Measurements from ENCODE around the gene UNC5CL. TPM values are rescaled to one million over a fixed set of nuclear protein-coding genes. Genes with fewer than 3 reads are reported as not detected.

The UNC5CL gene
- total RNA-seq, 3 donors from 2014 or later (not counting 1 experiment from before 2014, with no cell fraction given), result 2.1 to 5.3 (median 4.4) TPM

- peaks cover 46 to 51% of the 10 kb centered on the region in 2 donors for H3K4me1 Mint-ChIP-seq
- under 1% methylated on average over 59 of the region's 63 CpGs for WGBS (ENCODE audit: insufficient coverage)
- peak; percentile 64 to 82 (median 70) for ATAC-seq
- intact Hi-C loops (cut with micrococcal nuclease), result loop anchor here (2.0 to 5.0 kb wide), 2 partner anchors 260 to 661 kb away; no protein-coding TSS in a partner anchor
- peak; percentile 100 for DNase-seq
- H3K4me3 Mint-ChIP-seq, result peak within 1 kb of the TSS; percentile 92
- H3K4me1 ChIP-seq (ENCODE audit: control insufficient read depth, insufficient read depth, low read length), result peaks cover 9% of the 10 kb centered on the region
- H3K9me3 ChIP-seq (ENCODE audit: control insufficient read depth, insufficient read depth, low read length), result no peaks in the 10 kb centered on the region
- peak within 1 kb of the TSS; percentile 99 for H3K27ac ChIP-seq (ENCODE audit: low read length)
- H3K36me3 Mint-ChIP-seq, result peaks cover under 1% of the 10 kb centered on the region
- H3K27me3 ChIP-seq (ENCODE audit: control insufficient read depth, insufficient read depth, low read length), result no peaks in the 10 kb centered on the region
- H3K27me3 Mint-ChIP-seq (ENCODE audit: low read depth in 2 of 2), result no peaks in the 10 kb centered on the region
- peak within 1 kb of the TSS; percentile 99 for H3K4me3 ChIP-seq (ENCODE audit: low read length)
- no peaks in the 10 kb centered on the region for H3K9me3 Mint-ChIP-seq
- TF ChIP-seq, protein P1, sequence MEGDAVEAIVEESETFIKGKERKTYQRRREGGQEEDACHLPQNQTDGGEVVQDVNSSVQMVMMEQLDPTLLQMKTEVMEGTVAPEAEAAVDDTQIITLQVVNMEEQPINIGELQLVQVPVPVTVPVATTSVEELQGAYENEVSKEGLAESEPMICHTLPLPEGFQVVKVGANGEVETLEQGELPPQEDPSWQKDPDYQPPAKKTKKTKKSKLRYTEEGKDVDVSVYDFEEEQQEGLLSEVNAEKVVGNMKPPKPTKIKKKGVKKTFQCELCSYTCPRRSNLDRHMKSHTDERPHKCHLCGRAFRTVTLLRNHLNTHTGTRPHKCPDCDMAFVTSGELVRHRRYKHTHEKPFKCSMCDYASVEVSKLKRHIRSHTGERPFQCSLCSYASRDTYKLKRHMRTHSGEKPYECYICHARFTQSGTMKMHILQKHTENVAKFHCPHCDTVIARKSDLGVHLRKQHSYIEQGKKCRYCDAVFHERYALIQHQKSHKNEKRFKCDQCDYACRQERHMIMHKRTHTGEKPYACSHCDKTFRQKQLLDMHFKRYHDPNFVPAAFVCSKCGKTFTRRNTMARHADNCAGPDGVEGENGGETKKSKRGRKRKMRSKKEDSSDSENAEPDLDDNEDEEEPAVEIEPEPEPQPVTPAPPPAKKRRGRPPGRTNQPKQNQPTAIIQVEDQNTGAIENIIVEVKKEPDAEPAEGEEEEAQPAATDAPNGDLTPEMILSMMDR (IDR thresholded peaks at IDR 0.05), result no peak
- peaks cover 22% of the 10 kb centered on the region for H3K36me3 ChIP-seq (ENCODE audit: control insufficient read depth, insufficient read depth, low read length)
- peak within 1 kb of the TSS; percentile 94 to 98 for H3K27ac Mint-ChIP-seq
Measured at GRCh38 chr6:41071923-41072835, 33.2 kb upstream of the UNC5CL start, which contains the start of gene OARD1. Gene OARD1 (minus strand): TSS chr6:41072356. CDS start chr6:41071634, 722 bp downstream.

- no peaks in the 10 kb centered on the region for H3K27me3 Mint-ChIP-seq (ENCODE audit: low read depth in 2 of 2)
- Histone ChIP-seq H3K27me3 (ENCODE audit: control insufficient read depth, insufficient read depth, low read length) (no peaks in the 10 kb centered on the region), H3K4me1 (ENCODE audit: control insufficient read depth, insufficient read depth, low read length) (peaks cover 9% of the 10 kb centered on the region), H3K27ac (ENCODE audit: low read length) (peak overlapping the region; percentile 99), H3K36me3 (ENCODE audit: control insufficient read depth, insufficient read depth, low read length) (peaks cover 24% of the 10 kb centered on the region), H3K4me3 (ENCODE audit: low read length) (peak overlapping the region; percentile 99), H3K9me3 (ENCODE audit: control insufficient read depth, insufficient read depth, low read length) (no peaks in the 10 kb centered on the region)
- H3K36me3 Mint-ChIP-seq, result peaks cover 7% of the 10 kb centered on the region
- ATAC-seq (no peak), DNase-seq (no peak)
- intact Hi-C loops (cut with micrococcal nuclease), result loop anchor here (5.0 kb wide), 1 partner anchor 261 kb away; no protein-coding TSS in a partner anchor
- H3K9me3 Mint-ChIP-seq, result no peaks in the 10 kb centered on the region
- peak overlapping the region; percentile 94 to 98 for H3K27ac Mint-ChIP-seq
- TF ChIP-seq, protein P1 (IDR thresholded peaks at IDR 0.05), result no peak
- WGBS (ENCODE audit: insufficient coverage), result under 1% methylated on average over 16 of the region's 16 CpGs
- H3K4me1 Mint-ChIP-seq, result peaks cover 52 to 57% of the 10 kb centered on the region in 2 donors
- H3K4me3 Mint-ChIP-seq, result peak overlapping the region; percentile 92
Measured at GRCh38 chr6:41071501-41071922, 32.5 kb upstream of the UNC5CL start.

- ATAC-seq, result peak in 1 of 3 donors; percentile 18
- H3K27ac Mint-ChIP-seq, result peak overlapping the region; percentile 10 to 64
- Histone ChIP-seq H3K27ac (ENCODE audit: low read length) (no peak overlapping the region), H3K36me3 (ENCODE audit: control insufficient read depth, insufficient read depth, low read length) (peaks cover 54% of the 10 kb centered on the region), H3K27me3 (ENCODE audit: control insufficient read depth, insufficient read depth, low read length) (no peaks in the 10 kb centered on the region), H3K9me3 (ENCODE audit: control insufficient read depth, insufficient read depth, low read length) (no peaks in the 10 kb centered on the region), H3K4me1 (ENCODE audit: control insufficient read depth, insufficient read depth, low read length) (peaks cover 5% of the 10 kb centered on the region), H3K4me3 (ENCODE audit: low read length) (no peak overlapping the region)
- TF ChIP-seq, protein P1 (IDR thresholded peaks at IDR 0.05), result peak; percentile 97
- WGBS (ENCODE audit: insufficient coverage), result 36% methylated on average over 3 of the region's 3 CpGs
- H3K27me3 Mint-ChIP-seq (ENCODE audit: low read depth in 2 of 2), result no peaks in the 10 kb centered on the region
- no peaks in the 10 kb centered on the region for H3K9me3 Mint-ChIP-seq
- H3K4me1 Mint-ChIP-seq, result peaks cover 24 to 27% of the 10 kb centered on the region in 2 donors
- intact Hi-C loops (cut with micrococcal nuclease), result loop anchor here (1.0 to 5.0 kb wide), 2 partner anchors 40 to 61 kb away; no protein-coding TSS in a partner anchor
- DNase-seq, result peak; percentile 59 to 88
- H3K36me3 Mint-ChIP-seq, result peaks cover 8% of the 10 kb centered on the region
- no peak overlapping the region for H3K4me3 Mint-ChIP-seq
Measured at GRCh38 chr6:41066867-41067304, 27.9 kb upstream of the UNC5CL start.
